ENCODE results near the gene CSPG5.
A peak's percentile ranks its signal among the peaks of the same experiment; 100 is the strongest.

CSPG5 gene

DNA sequence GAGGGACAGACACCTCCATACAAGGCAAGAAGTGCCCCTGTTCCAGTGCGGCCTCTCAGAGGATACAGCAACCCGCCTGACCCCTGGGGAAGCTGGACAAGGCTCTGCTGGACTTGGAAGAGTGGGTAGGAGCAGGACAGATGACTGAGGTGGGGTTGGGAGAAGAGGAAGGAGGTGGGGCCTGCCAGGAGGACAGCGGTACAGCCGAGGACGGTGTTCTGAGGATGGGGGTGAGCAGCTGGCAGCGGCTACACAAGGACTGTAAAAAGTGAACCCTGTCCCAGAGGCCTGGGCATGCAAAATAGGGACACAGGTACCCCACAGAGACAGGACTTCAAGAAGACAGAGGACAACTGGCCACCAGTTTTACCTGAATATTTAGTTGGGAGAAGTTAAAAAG lies 41.7 kb downstream of the CSPG5 start:
- Mint-ChIP-seq H3K36me3 (no peaks in the 10 kb centered on the region), H3K27ac (no peak overlapping the region), H3K4me1 (no peaks in the 10 kb centered on the region), H3K9me3 (no peaks in the 10 kb centered on the region), H3K27me3 (peaks cover 30% of the 10 kb centered on the region), H3K4me3 (no peak overlapping the region)
- CTCF ChIA-PET = no interaction called here
- DNase-seq = no peak

GRCh38 chr3:47536221-47536891 lies 42.3 kb downstream of the CSPG5 start:
- Mint-ChIP-seq H3K27me3 (peaks cover 24% of the 10 kb centered on the region), H3K36me3 (no peaks in the 10 kb centered on the region), H3K4me1 (no peaks in the 10 kb centered on the region), H3K27ac (no peak overlapping the region), H3K9me3 (no peaks in the 10 kb centered on the region), H3K4me3 (no peak overlapping the region)
- no peak for DNase-seq
- CTCF ChIA-PET = no interaction called here

DNA sequence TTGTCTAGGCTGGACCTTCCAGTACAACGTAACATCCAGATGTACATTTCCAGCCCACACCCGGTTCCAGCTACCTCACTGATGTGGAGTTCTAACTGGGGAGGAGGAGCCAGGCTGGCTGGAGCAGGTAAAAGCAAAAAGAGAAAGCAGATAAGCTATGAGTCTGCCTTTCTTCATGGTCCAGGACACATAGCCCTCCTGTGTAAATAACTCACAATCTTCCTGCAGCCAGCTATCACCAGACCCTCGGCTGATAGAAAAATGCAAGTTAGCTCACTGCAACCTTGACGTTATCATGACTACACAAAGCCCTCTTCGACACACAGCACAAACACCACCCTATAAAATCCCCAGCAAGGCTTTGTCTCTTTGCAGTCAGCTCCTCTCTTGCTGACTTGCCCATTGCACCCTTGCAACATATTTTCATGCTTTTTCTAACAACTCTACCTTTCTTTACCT lies 44.6 kb downstream of the CSPG5 start:
- Mint-ChIP-seq H3K36me3 (no peaks in the 10 kb centered on the region), H3K4me1 (no peaks in the 10 kb centered on the region), H3K4me3 (no peak overlapping the region), H3K9me3 (no peaks in the 10 kb centered on the region), H3K27me3 (peaks cover 16% of the 10 kb centered on the region), H3K27ac (no peak overlapping the region)
- CTCF ChIA-PET = interaction anchor here (0.6 to 4.3 kb wide), 3 partner anchors 11 to 110 kb away, joined by 3 to 17 read pairs (median 3); no protein-coding TSS in a partner anchor
- no peak for DNase-seq

DNA sequence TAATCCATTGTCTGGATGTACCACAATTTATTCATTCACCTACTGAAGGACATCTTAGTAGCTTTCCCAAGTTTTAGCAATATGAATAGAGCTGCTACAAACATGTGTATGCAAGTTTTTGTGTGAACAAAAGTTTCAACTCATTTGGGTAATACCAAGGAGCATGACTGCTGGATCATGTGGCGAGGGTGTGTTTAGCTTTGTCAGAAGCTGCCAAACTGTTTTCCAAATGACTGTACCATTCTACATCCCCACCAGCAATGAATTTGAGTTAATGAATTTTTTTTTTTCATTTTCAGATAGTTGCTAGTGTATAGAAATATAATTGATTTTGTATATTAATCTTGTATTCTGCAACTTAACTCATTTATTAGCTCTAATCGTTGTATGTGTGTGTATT lies 45.2 kb downstream of the CSPG5 start:
- peaks cover 16% of the 10 kb centered on the region for H3K27me3 Mint-ChIP-seq
- no peak overlapping the region for H3K27ac Mint-ChIP-seq
- CTCF ChIA-PET = interaction anchor here (0.6 to 4.3 kb wide), 3 partner anchors 10 to 111 kb away, joined by 3 to 17 read pairs (median 3); no protein-coding TSS in a partner anchor
- H3K4me3 Mint-ChIP-seq = no peak overlapping the region
- no peak for DNase-seq
- no peaks in the 10 kb centered on the region for H3K36me3 Mint-ChIP-seq
- no peaks in the 10 kb centered on the region for H3K4me1 Mint-ChIP-seq
- no peaks in the 10 kb centered on the region for H3K9me3 Mint-ChIP-seq

DNA sequence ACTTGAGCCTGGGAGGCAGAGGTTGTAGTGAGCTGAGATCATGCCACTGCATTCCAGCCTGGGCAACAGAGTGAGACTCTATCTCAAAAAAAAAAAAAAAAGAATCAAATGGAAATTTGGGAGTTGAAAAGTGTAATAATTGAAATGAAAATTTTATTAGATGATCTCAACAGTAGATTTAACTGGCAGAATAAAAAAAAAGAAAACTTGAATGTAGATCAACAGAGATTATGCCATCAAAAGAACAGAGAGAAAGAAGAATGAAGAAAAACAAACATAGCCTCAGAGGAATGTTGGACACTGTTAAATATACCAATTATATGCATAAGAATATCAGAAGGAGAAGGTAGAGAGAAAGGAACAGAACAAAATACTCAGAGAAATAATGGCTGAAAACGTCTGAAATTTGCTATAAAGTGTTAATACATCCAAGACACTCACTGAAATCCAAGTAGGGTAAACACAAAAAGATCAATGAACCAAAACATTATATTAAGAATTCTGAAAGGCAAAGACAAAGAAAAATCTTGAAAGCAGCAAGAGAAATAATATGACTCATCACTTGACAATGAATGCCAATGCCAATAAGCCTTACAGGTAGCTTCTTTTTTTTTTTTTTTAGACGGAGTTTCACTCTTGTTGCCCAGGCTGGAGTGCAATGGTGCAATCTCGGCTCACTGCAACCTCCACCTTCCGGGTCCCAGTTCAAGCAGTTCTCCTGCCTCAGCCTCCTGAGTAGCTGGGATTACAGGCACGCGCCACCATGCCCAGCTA lies 50.5 kb downstream of the CSPG5 start:
- no peak for DNase-seq
- no peaks in the 10 kb centered on the region for H3K36me3 Mint-ChIP-seq
- H3K9me3 Mint-ChIP-seq = peaks cover 3% of the 10 kb centered on the region
- H3K27ac Mint-ChIP-seq = no peak overlapping the region
- no peaks in the 10 kb centered on the region for H3K4me1 Mint-ChIP-seq
- H3K4me3 Mint-ChIP-seq = no peak overlapping the region
- H3K27me3 Mint-ChIP-seq = peaks cover 9% of the 10 kb centered on the region
- CTCF ChIA-PET = interaction anchor here (1.6 kb wide), 1 partner anchor 462 kb away, joined by 3 read pairs; no protein-coding TSS in a partner anchor

GRCh38 chr3:47525617-47526016 lies 53.0 kb downstream of the CSPG5 start:
- H3K36me3 Mint-ChIP-seq = no peaks in the 10 kb centered on the region
- peaks cover 20% of the 10 kb centered on the region for H3K27me3 Mint-ChIP-seq
- peaks cover 3% of the 10 kb centered on the region for H3K9me3 Mint-ChIP-seq

GRCh38 chr3:47523310-47524073 lies 55.2 kb downstream of the CSPG5 start:
- Mint-ChIP-seq H3K4me1 (peaks cover 11% of the 10 kb centered on the region), H3K36me3 (no peaks in the 10 kb centered on the region), H3K27ac (no peak overlapping the region), H3K4me3 (no peak overlapping the region), H3K9me3 (peaks cover 3% of the 10 kb centered on the region), H3K27me3 (peaks cover 20% of the 10 kb centered on the region)
- no peak for DNase-seq
- CTCF ChIA-PET = interaction anchor here (0.6 to 3.0 kb wide), 13 partner anchors 9 to 628 kb away, joined by 3 to 31 read pairs (median 4); no protein-coding TSS in a partner anchor

More at GRCh38 chr3:47525617-47526016, 53.0 kb downstream of the CSPG5 start:
- Mint-ChIP-seq H3K27ac (no peak overlapping the region), H3K4me3 (no peak overlapping the region), H3K4me1 (peaks cover 11% of the 10 kb centered on the region)
- CTCF ChIA-PET = interaction anchor here (1.4 kb wide), 1 partner anchor 464 kb away, joined by 4 read pairs; no protein-coding TSS in a partner anchor
- DNase-seq = no peak

- Mint-ChIP-seq H3K9me3 (no peaks in the 10 kb centered on the region), H3K4me3 (no peak overlapping the region), H3K27ac (no peak overlapping the region), H3K36me3 (no peaks in the 10 kb centered on the region), H3K27me3 (peaks cover 26% of the 10 kb centered on the region), H3K4me1 (peaks cover 11% of the 10 kb centered on the region)
- CTCF ChIA-PET = interaction anchor here (0.6 to 3.0 kb wide), 24 partner anchors 10 to 635 kb away, joined by 3 to 31 read pairs (median 4); no protein-coding TSS in a partner anchor
- peak; percentile 87 for DNase-seq
Measured at GRCh38 chr3:47522082-47522987, 56.3 kb downstream of the CSPG5 start.

GRCh38 chr3:47520756-47521155 lies 57.9 kb downstream of the CSPG5 start:
- Mint-ChIP-seq H3K4me3 (no peak overlapping the region), H3K36me3 (no peaks in the 10 kb centered on the region), H3K27ac (no peak overlapping the region), H3K27me3 (peaks cover 30% of the 10 kb centered on the region), H3K4me1 (peaks cover 11% of the 10 kb centered on the region), H3K9me3 (no peaks in the 10 kb centered on the region)
- DNase-seq = no peak
- CTCF ChIA-PET = interaction anchor here (0.7 to 3.0 kb wide), 10 partner anchors 37 to 637 kb away, joined by 3 to 31 read pairs (median 5); no protein-coding TSS in a partner anchor

DNA sequence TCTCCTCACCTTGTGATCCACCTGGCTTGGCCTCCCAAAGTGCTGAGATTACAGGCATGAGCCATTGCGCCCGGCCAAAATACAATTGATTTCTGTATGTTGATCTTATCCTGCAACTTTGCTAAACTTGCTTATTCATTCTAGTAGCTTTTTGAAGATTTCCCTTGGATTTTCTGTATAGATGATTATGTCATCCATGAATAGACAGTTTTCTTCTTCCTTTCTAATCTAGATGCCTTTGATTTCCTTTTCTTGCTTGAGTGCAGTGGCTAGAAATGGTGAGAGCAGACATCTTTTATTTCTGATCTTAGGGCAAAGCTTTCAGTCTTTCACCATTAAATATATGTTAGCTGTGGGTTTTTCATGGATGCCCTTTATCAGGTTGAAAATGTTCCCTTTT lies 60.7 kb downstream of the CSPG5 start:
- CTCF ChIA-PET = no interaction called here
- H3K9me3 Mint-ChIP-seq = no peaks in the 10 kb centered on the region
- no peak for DNase-seq
- peaks cover 18% of the 10 kb centered on the region for H3K4me1 Mint-ChIP-seq
- H3K27me3 Mint-ChIP-seq = peaks cover 32% of the 10 kb centered on the region
- H3K4me3 Mint-ChIP-seq = no peak overlapping the region
- H3K27ac Mint-ChIP-seq = no peak overlapping the region
- no peaks in the 10 kb centered on the region for H3K36me3 Mint-ChIP-seq

DNA sequence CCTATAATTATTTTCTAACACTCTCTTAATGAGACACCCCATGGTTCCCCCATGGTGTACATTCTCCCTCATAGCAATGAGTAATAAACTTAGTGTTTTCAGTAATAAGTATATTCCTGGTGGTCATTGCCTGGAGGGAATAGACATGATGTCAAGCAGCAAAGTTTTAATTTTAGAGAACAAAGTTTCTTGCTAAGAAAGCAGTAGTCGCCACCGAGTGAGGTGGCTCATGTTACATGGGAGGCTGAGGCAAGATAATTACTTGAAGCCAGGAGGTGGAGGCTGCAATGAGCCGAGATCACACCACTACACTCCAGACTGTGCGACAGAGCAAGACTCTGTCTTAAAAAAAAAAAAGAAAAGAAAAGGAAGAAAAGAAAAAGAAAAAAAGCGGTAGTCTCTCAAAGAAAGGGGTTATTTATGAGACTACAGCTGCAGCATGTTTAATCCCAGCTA lies 62.8 kb downstream of the CSPG5 start:
- CTCF ChIA-PET = interaction anchor here (0.6 kb wide), 1 partner anchor 18 kb away, joined by 3 read pairs; no protein-coding TSS in a partner anchor
- Mint-ChIP-seq H3K27ac (no peak overlapping the region), H3K4me1 (peaks cover 19% of the 10 kb centered on the region), H3K4me3 (no peak overlapping the region), H3K36me3 (peaks cover 6% of the 10 kb centered on the region), H3K27me3 (peaks cover 18% of the 10 kb centered on the region), H3K9me3 (no peaks in the 10 kb centered on the region)
- no peak for DNase-seq

- peak overlapping the region; percentile 69 for H3K4me3 Mint-ChIP-seq
- CTCF ChIA-PET = interaction anchor here (0.6 to 2.1 kb wide), 2 partner anchors 19 to 94 kb away, joined by 3 to 9 read pairs; no protein-coding TSS in a partner anchor
- H3K36me3 Mint-ChIP-seq = peaks cover 10% of the 10 kb centered on the region
- DNase-seq = no peak
- H3K27ac Mint-ChIP-seq = no peak overlapping the region
- H3K9me3 Mint-ChIP-seq = no peaks in the 10 kb centered on the region
- H3K4me1 Mint-ChIP-seq = peaks cover 23% of the 10 kb centered on the region
- peaks cover 16% of the 10 kb centered on the region for H3K27me3 Mint-ChIP-seq
Measured at GRCh38 chr3:47515100-47515499, 63.6 kb downstream of the CSPG5 start.
